Stimulated activated CD4-positive, alpha-beta T cell treated with anti-CD3 and anti-CD28 coated beads, Interleukin-1b, Interleukin-23, amount 100 ng/mL, for 48 hours (primary cell): ENCODE measurements around the gene HOXB3.

Source experiments
- DNase-seq: peaks from one replicate; pipeline ENCODE4 v3.0.0-alpha.2; 2020

Gene HOXB3

DNA sequence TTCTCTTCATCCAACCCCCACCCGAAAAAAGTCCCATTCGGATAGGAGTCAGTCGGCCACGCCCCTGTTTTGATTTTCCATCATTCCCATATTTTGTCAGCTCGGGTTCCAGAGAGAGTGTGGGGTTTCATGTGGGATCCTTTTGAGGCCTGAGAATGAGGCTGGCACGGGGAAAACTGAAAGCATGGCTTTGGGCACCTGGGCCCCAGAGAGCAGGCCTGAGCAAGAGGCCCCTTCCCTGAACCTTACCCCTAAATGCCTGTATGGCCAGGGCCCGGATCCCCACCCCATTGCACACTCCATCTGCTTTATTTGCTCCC is 7.3 kb downstream of the HOXB3 start:
- no peak for DNase-seq

DNA sequence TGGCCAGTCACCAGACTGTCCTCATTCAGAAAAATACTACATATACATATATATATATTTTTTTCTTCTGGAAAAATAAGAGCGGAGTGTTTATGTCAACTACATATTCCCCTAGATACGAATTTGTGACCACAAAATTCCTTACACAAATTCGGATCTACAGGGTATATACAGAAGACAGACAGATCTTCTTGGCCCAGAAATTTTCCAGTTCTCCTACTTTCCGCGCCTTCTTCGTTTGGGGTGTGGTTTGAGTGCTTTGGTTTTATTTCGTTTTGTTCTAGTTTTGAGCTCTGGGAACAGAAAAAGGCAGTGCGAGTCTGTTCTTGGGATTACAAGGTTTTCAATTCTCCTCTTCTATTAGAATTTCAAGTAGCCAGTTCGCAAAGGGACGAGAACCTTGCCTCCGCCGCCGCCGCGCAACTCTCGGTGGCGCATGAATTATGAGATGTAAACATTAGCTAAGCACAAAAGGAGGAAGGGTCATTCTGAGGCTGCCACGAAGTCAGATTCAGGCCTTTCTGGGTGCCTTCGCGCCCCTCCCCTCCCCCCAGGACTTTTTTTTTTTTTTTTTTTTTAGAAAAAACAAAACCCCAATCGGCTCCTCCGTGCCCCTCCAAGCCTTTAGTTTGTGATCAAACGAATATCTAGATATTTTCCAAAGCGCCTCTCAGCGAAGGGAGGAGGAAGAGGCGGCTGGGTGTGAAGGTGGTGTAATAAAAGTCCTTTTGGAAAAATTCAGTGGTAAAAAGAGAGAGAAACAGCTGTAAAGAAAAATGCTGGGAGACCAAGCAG is 10.1 kb downstream of the HOXB3 start:
- DNase-seq, result no peak

DNA sequence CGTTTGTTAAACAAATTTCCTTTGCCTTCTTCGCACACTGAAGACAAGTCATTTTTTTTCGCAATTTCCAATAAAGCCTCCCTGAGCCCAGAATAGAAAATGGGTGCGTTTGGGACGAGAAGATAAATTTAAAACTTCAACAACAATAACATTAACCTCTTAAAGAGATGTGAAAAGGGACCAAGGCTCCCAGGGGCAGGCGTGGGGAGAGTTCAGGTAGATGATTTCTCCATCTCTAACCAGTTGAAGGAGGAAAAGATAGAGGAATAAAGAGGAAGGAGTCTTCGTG is 10.6 kb downstream of the HOXB3 start:
- DNase-seq, result no peak

DNA sequence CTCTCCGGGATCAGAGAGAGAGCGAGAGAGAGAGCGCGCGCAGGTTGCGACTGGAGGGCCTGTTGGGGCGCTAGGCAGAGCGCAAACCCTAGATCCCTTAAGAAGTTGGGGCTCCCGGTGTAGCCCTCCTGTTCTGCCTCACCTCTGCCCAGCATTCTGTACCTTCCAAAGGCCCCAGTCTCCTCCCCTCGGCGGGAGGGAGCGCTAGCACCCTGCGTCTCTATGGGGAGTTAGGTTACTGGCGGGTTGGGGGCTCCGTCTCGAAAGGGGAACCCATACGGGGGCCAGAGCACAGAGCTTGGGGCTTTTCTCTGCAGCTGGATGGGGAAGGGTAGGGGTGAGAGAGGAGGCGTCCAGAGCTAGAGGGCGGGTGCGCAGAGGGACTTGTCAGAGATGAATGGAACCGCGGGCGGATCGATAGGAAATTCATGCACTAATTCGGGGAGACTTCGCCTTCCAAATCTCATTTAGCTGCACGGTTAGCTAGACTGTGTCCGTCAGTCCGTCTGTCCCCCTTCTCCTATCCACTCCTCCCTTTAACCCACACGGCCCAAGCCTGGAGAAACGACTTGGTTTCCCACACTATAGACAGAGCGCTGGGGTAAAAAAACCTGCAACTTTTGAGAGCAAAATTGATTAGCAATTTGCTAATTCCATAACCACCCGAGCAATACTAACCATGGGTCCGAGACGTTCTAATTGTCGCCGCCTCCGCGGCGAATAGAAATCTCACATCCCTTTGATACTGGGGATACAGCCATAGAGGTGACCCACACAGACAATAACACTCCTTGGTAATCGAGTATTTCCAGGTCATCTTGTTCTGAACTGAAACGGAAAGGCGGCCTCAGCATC is 11.2 kb downstream of the HOXB3 start:
- no peak for DNase-seq

DNA sequence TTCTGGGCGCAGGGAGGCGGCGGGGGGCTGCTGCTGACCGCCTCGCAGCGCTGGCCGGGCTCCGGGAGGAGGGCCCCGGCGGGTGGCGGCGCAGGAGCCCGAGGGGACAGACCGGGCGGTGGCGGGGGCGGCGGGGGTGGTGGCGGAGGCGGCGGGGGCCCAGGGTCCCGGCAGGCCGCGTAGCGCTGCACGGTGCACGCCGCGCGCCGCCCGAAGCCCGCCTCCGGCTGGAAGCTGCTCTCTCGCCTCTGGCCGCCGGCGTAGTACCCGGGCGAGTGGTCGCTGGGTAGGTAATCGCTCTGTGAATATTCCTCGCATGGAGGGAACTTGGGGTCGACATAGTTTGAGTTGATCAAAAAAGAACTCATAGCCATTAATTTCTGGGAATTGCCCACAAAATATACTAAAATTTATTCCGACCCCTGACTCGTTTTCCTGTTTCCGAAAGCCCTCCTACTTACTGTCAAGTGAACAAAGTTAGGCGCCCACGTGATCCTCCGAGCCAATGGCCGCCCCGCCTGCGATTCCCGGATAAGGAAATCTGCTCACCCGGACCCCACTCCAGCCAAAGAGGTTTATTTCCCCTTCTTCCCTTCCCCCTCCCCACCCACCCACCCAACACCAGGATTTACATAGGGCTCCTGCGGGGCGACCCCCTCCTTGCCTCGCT is 12.0 kb downstream of the HOXB3 start, which contains the start of gene HOXB4:
HOXB4 (minus strand) TSS at position 405 of the 670 bp plus-strand sequence; CDS start at position 374, 31 bp downstream.
- DNase-seq, result peak; percentile 56

DNA sequence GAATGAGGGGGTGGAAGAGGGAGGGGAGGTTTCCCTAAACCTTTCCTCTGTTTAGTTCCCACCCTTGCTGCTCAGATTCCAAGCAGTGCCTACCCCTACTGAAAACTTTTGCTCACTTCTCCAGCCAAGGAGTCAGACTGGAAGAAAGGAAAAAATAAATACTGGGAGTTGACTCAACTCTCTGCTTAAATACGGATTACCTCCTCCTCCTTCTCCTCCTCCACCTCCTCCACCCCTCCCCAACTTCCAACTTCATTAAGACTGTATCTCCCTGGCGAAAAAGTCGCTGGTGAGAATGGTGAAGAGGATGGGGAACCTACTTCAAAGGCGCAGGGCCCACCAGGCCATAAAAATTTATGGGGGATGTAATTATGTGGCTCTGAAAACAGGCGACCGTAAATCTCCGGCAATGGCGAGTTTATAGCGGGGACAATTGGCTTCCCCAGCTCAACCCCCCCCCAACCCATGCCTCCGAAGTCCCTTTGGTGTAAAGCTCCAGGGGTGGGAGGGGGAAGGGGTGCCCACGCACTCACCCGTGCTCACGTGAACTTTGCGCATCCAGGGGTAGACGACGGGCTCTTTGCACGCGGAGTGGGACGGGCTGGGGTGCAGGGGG is 12.6 kb downstream of the HOXB3 start:
- no peak for DNase-seq

DNA sequence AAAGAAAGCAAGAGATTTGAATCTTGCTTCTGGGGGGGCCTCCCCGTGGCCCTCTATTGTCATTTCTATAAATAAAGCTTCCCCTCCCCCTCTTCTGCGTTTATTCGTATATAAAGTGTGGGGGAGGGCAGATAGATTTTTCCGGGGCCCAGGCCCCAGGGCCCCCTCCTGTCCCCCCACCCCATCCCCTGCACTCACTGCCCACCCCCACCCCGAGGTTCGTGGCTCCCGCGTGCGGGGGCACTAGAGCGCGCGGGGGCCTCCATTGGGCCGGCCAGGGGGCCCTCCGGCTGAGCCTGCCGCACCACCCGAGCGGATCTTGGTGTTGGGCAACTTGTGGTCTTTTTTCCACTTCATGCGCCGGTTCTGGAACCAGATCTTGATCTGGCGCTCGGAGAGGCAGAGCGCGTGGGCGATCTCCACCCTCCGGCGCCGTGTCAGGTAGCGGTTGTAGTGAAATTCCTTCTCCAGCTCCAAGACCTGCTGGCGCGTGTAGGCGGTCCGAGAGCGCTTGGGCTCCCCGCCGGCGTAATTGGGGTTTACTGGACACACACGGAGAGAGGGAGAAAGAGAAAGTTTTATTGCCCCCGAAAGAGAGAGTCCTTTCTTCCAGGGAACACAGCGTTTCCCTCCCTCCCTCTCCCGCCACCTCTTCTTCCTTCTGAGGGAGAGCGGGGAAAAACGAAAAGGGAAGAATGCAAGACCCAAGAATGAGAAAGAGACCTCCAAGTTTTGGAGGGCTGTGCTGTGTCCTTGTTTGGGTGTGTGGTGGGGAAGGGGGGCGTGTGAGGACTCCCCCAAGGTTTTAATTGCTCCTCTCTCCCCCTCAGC is 13.3 kb downstream of the HOXB3 start:
- no peak for DNase-seq

DNA sequence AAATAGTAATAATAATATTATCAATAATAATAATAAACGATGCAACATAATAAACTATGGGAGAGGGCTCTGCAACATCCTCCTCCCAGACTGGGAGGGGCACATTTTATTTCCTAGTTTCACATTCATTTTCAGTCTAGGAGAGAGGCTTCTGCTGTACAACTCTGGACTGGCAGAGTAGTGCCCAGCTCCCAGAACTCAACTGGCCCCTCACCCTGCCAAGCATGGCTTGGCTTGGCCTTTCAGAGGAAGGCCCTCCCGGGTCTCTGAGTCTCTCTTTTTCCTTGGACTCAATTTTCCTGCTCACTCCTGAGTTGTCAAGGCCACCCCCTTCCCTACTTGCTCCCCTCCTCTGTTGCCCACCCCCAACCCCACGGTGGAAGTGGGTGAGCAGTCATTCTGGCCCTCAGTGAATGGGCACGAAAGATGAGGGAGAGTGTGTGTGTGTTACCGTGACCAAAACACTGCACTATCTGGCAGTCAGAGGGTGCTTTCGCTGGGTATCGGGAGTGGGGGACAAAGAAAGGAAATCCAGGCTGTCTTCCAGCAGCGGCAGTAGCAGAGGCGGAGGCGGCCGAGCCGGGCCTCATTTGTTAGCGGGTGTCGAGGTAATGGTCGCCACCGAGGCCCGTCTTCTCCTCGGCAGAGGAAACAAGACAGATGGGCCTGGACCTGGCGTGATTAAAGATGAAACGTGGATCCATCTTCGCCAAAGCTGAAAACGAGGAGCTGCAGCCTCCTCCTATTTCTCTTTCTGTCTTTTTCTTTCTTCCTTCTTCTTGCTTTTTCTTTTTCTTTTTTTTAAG is 14.2 kb downstream of the HOXB3 start:
- no peak for DNase-seq

DNA sequence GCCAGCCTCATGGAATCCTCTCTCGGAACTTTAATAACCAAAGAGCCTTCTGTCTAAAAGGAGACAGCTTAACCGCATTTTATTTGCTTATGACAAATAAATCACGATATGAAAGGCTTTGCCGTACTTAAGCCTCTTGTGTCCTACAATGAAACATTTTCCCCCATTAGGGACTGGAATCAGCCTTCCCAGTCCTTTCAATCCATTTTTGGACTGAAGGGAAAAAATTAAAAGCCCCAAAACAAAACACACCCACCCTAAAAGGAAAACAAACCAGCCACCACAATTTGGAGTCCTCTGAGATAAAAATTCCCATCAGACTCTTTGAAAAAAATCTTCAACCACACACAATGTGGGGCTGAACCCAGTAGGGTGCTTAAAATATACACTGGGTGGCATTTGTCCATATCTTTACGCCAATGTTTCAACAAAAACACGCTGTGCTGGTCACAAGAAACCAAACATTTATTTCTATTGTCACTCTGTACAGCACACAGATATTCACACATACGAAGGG is 14.9 kb downstream of the HOXB3 start:
- no peak for DNase-seq

DNA sequence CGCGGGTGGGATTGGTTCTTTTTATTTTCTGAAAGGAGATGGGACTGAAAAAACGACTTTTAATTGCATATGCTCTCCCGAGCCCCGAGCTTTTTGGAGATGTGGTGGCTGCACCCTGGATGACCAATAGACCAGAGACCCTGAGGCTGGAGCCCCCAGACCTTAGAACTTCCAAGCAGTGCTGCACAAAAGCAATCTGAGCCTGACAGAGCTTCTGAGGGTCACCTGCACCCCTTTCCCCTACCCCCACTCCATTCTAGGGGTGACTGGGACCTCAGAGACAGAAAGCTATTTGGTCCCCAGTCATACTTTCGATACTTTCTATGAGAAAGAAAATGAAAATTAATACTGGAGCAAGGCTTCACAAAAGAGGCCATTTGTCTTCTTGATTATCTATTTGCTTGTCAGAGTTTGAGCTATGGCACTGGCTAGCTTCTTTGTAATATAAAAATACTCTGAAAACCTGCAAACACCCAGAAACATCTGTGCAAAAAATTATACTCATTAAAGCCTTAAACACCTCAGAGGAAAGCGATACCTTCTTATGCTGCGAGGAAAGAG is 15.5 kb downstream of the HOXB3 start:
- DNase-seq, result no peak

DNA sequence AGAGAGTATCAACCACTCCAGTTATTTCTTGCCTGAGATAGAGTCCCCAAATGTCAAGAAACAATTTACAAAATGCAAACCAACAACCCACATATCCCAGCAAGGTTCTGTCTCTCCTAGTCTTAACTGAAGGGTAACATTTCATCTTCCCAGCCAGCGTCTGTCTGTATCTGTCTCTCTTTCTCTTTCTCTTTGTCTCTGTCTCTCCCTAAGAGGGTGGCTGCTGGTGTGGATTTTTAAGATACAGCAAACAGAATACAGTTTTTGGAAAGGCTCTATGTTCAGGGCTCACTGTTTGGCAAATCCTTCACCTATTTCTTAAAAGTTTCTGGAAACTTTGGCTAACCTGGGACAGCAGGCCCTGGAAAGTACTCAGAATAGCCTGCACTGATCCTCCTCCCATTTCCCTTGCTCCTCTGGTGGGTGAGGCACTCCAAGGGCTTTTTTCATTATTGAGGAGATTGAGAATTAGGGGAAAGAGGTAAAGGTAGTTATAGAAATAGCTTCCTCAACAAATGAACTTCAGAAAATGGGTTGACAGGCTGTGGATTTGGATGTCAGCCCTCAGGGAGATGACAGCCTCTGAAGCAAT is 18.1 kb downstream of the HOXB3 start:
- DNase-seq, result no peak

DNA sequence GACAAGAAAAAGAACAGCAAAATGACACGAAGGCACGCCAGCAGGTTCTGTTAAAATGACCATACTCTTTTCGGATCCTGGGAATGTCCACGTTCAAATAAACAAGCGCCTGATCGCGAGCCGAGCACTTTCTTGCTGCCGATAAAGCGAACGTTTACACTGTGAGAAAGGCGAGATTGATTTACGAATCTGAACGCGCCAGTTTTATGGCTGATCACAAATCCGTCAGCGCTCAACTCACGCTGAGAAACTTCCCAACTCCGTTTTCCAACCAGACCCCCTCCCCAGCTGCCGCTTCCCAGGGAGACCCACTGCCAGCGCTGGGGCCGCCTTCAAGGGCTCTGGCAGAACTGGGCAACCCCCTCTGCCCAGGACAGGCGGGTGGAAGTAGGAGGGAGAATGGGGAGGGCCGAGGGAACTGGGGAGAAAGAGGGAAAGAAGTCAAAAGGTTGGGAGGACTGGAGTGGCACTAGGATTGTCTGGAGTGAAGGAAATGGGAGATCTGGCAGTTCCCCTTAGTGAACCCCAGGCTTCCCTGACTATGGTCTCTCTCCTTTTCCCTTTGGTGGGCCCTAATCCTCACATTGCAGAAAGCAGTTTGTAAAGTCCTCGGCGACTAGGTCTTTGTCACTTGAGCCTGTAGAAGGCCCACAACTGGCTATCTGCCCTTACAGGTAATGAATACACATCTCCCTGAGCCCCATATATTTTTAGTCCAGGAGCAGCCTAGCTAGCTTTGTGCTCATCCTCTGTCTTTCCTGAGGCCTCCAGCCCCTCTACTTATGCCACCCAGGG is 18.8 kb downstream of the HOXB3 start:
- no peak for DNase-seq

DNA sequence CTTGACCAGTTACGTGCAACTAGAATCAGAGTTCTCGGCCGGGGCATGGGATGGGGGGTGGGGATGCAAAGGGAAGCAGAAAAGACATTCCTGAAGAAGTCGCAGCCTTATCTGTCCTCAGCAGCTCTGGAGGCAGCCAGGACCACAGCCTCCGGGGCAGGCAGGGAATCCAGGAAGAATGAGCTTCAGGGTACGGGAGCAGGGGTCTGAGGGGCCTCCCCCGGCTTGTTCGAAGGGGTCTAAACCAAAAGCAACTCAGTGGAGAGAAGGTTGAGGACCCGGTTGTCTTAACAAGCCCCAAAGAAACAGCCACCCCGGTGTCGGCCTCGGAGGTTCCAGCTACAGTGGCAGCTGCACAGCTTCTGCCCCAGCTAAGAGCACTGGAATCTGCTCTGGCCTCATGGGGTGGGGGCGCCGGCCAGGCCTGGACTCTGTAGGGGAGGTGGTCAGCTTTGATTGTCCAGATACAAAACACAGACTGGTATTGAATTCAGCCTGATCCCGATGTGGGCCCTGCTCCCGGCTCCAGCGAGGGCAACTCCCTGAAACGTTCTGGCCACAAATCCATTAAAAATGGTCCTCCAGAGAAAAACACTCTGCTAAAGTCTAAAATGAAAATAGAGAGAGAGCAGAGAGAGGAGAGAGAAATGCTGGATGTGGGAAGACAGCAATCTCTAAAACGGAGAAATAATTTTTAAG is 19.6 kb downstream of the HOXB3 start:
- DNase-seq, result no peak

DNA sequence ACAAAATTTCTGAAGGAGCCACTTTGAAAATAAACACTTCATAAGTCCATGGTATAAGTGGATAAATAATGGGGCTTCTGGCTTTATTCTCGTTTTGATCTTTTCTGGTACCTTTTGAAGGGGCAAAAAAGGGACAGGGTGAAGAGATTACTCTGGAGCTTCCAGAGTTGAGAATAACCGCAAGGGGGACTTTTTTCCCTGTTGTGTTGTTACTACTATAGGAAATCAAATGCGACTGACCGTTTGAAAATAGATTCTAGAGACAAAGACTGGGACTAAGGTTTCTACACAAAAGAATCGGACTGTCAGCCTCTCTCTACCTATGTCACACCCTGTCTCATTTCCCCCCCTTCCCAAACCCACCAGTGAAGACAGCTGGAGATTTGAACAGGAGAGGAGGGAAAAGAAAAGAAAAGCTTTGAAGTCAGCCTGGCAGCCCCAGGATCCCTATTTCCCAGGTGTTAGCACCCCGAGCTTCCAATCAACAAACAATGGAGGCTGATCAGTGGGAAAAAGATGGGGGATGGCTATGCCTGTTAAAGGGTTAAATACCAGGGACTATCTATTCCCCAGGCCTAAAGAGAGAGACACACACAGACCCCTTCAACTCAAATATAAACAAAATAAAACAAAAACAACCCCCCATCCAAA is 20.2 kb downstream of the HOXB3 start:
- no peak for DNase-seq

DNA sequence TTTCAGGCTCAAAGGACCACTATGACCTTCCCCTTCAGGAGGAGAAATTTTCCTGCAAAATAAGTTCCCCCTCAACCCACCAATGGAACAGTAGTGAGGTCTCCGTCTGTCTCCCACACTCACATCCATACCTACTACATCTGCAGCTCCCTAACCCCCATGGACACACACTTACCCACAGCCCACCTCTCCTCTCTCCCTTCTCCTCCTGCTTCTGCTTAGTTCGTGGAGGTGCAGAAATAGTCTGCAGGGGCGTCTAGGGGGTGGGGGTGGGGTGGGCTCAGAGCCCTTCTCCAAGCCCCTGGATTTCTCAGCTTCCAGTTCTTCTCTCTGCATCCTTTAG is 20.8 kb downstream of the HOXB3 start:
- no peak for DNase-seq

DNA sequence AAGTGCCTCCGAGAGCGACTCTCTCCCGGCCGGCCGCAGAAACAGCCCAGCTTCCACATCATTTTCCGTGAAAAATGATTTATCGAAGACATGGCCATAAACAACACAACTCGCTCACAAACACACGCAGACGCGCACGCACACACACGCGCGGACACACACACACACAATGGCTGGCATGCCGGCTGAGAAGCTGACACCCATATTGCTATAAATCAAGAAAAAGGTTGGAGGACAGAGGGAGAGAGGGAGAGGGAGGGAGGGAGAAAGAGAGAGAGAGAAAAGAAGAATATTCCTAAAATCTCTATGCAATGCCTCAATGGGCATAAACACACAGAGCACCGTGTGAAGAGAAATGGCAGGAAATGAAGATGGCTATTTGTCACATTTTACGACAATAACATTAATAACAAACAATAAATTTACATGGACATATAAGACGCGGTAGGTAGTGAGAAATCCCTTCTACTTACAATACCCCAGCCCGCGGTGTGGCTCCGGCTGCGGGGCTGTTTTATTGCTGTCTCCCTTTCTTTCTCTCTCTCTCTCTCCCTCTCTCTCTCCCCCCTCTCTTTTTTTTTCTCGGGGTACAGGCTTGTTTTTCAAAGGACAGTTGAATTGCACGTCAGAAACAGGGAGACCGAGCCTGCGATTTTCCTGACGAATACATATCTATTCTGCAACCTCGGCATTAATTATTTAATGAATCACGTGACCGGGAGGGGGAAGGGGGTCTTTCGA is 21.4 kb downstream of the HOXB3 start:
- no peak for DNase-seq

DNA sequence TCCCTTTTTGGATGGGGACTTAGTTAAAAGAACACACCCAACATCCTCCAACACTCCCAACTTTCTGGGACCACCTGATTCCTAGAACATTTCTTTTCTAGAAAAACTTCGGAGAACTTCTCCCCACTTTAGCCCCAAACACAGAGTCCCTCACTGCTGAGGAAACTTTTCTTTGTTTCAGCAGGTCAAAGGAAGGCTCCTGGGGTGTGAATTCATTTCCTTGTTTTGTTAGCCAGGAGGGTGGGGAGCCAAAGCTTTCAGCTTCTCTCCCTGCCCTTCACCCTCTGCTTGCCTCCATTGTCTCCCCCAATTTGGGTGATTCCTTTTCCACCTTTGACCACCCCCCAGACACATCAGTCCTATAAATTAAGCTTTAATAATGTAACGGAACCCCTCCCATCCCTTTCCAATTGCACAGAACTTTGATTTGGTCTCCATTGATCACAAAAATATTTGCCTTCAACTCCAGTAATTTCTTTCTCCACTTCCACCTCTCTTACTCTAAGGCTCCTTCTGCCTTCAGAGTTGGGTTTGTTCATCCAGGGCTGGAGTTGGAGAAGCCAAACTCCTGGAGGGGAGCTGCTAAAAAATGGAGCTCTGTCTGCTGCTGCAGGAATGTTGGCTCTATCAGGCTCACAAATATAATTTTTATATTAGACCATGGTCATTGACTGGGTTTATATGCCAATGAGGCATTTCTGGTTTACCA is 22.2 kb downstream of the HOXB3 start:
- DNase-seq, result no peak
